ENCODE results near the gene LTB4R2. TPM values are rescaled to one million over a fixed set of nuclear protein-coding genes. Genes with fewer than 3 reads are reported as not detected.

Gene LTB4R2
- total RNA-seq, 4 donors from 2014 or later: 6.8 to 18.5 (median 10.9) TPM

DNA sequence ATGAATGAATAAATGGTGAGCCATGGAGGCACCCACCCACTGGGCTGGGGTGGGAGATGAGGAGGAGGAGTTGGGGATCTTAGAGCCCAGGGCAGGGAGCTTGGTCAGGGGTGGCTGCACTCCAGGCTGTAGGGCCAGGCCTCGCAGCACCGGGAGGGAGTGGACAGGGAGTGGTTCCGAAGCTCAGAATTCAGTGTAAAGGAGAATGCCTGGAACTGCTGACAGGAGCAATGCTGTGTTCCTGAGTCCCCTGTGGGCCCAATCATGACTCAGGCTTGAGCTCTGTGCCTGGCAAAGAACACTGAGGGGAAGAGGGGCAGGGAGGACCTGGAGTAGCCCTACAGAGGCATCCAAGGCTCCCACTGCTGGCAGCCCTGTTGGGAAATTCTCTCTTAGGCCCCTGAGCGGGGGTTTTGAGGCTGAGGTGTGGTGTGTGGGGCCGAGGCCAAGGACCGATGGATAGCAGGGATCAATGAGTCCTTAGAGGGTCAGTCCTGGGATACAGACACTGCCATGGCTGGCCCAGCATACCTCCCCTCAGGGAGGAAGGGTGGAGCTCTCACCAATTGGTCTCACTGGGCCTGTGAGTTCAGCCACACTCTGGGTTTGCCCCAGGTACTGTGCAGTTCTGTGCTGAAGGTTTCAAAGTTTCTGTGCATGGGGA lies 29.0 kb upstream of the LTB4R2 start:
- H3K4me1 ChIP-seq: peaks cover 4 to 17% of the 10 kb centered on the region in 2 donors
- H3K4me3 ChIP-seq (replicated peaks in 1 of 3): no peak overlapping the region

DNA sequence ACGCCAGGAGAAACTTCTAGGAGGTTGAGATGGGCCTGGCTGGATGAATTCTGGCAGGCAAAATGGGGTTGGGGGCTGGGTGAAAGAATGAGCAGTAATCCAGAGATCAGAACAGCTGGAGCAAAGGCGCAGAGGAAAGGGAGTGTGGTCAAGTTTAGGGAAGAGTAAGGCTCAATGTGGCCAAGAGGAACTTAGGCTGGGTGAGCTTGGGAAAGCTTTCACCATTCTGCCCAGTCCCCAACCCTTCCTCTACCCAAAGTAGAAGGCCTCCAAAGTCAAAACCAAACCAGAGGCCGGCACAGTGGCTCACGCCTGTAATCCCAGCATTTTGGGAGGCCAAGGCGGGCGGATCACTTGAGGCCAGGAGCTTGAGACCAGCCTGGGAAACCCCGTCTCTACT lies 28.3 kb upstream of the LTB4R2 start:
- Histone ChIP-seq H3K27ac (no peak overlapping the region), H3K36me3 (no peaks in the 10 kb centered on the region), H3K4me1 (peaks cover 4 to 17% of the 10 kb centered on the region in 2 donors), H3K4me3 (replicated peaks in 1 of 3) (no peak overlapping the region), H3K27me3 (no peaks in the 10 kb centered on the region), H3K9me3 (no peaks in the 10 kb centered on the region)
- 92 to 96% methylated on average over 7 of the region's 7 CpGs for WGBS, 2 donors
- no peak for DNase-seq
- intact Hi-C loops (cut with DNase I): no loop called here
- no peak for TF ChIP-seq POLR2A (IDR thresholded peaks at IDR 0.05)
- TF ChIP-seq, protein P1, sequence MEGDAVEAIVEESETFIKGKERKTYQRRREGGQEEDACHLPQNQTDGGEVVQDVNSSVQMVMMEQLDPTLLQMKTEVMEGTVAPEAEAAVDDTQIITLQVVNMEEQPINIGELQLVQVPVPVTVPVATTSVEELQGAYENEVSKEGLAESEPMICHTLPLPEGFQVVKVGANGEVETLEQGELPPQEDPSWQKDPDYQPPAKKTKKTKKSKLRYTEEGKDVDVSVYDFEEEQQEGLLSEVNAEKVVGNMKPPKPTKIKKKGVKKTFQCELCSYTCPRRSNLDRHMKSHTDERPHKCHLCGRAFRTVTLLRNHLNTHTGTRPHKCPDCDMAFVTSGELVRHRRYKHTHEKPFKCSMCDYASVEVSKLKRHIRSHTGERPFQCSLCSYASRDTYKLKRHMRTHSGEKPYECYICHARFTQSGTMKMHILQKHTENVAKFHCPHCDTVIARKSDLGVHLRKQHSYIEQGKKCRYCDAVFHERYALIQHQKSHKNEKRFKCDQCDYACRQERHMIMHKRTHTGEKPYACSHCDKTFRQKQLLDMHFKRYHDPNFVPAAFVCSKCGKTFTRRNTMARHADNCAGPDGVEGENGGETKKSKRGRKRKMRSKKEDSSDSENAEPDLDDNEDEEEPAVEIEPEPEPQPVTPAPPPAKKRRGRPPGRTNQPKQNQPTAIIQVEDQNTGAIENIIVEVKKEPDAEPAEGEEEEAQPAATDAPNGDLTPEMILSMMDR (IDR thresholded peaks at IDR 0.05): no peak

More for the DNA sequence above, 29.0 kb upstream of the LTB4R2 start:
- no peak for DNase-seq
- H3K9me3 ChIP-seq: no peaks in the 10 kb centered on the region
- no peaks in the 10 kb centered on the region for H3K27me3 ChIP-seq
- intact Hi-C loops (cut with DNase I): no loop called here
- H3K27ac ChIP-seq: no peak overlapping the region
- 69 to 81% methylated on average over 6 of the region's 6 CpGs for WGBS, 2 donors
- TF ChIP-seq, protein P1 (IDR thresholded peaks at IDR 0.05): no peak
- TF ChIP-seq POLR2A (IDR thresholded peaks at IDR 0.05): no peak
- H3K36me3 ChIP-seq: no peaks in the 10 kb centered on the region

DNA sequence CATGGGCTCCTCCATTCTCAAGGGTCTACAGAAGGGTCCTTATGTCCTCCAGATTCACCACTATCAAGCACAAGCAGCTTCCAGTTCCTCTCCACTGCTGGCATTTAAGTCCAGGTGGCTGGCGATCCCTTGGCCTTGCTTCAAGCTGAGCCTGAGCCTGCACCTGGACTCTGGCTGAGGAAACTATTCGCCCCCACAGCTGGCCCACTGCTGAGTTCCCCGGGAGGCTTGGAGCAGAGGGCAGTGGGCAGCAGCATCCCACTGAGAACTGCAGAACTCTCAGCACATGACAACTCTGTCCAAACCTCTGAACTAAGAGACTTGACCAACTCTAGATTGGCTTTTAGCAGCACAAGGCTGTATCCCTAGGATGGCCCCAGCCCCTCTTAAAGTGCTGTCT lies 27.2 kb upstream of the LTB4R2 start:
- TF ChIP-seq, protein P1 (IDR thresholded peaks at IDR 0.05): no peak
- TF ChIP-seq POLR2A (IDR thresholded peaks at IDR 0.05): no peak
- intact Hi-C loops (cut with DNase I): no loop called here
- no peaks in the 10 kb centered on the region for H3K9me3 ChIP-seq
- peaks cover 4 to 17% of the 10 kb centered on the region in 2 donors for H3K4me1 ChIP-seq
- WGBS, 2 donors: 74 to 77% methylated on average over 3 of the region's 3 CpGs
- no peak overlapping the region for H3K4me3 ChIP-seq (replicated peaks in 1 of 3)
- no peaks in the 10 kb centered on the region for H3K27me3 ChIP-seq
- no peak for DNase-seq
- no peak overlapping the region for H3K27ac ChIP-seq
- no peaks in the 10 kb centered on the region for H3K36me3 ChIP-seq

DNA sequence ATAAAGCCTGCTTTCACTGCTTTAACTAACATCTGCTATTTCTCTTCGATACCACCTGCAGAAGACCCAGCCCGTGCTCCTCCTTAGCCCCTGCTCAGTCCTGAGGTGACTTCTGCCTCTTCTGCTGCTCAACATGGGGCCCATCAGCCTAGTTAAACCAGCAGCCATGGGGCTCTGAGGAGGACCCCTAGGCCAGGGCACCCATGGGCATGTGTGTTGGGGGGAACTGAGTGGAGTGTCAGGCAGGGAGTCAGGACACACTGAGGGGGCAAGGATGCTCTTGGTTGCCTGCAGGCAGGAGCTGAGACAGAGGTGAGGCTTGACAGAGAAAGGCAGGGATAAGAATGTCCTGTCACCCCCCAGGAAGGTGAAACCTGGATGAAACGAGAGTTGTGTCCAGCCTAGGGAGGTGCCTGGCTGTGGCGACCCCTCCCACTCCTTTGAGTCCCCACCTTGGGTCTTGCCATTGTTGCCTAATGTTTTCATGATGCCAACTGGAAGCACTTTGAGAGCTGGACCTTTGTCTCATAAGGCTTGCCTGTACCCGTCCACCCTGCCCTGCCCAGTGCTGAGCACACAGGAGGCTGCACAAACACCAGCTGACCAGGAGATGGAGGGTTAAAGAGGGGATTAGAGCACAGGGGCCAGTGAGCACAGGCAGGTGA lies 26.0 kb upstream of the LTB4R2 start:
- no peak overlapping the region for H3K4me3 ChIP-seq (replicated peaks in 1 of 3)
- no peak for DNase-seq
- WGBS, 2 donors: 94% methylated on average over 4 to 5 of the region's 5 CpGs
- TF ChIP-seq, protein P1 (IDR thresholded peaks at IDR 0.05): no peak
- no peak for TF ChIP-seq POLR2A (IDR thresholded peaks at IDR 0.05)
- no peaks in the 10 kb centered on the region for H3K27me3 ChIP-seq
- no peaks in the 10 kb centered on the region for H3K9me3 ChIP-seq
- intact Hi-C loops (cut with DNase I): no loop called here
- H3K27ac ChIP-seq: no peak overlapping the region
- H3K4me1 ChIP-seq: peaks cover 4 to 17% of the 10 kb centered on the region in 2 donors
- H3K36me3 ChIP-seq: no peaks in the 10 kb centered on the region

DNA sequence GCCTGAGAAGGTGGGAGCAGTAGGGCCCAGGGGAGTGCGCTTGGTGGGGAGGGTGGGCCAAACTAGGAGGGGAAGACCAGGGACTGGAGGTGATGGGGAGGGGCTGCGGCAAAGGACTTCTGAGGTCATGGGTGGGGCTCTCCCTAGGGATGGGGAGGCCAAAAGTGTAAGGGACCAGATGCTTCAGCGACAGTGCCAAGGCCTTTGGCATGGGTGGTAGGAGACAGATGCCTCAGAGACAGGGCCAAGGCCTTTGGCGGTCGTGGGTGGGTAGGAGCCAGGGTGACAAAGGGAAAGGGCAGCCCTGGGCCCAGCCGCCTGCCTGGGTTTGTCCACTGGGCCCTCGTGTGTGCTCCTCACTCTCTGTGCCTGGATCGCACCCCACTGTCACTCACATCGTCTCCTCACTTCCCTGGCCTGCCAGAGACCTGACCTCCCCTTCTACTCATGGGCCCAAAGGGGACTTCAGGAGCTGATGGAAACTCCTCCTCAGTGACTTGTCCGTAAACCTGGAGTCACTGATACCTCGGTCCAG lies 25.4 kb upstream of the LTB4R2 start:
- DNase-seq: no peak
- Histone ChIP-seq H3K27ac (no peak overlapping the region), H3K4me1 (peaks cover 4 to 17% of the 10 kb centered on the region in 2 donors), H3K9me3 (no peaks in the 10 kb centered on the region), H3K36me3 (no peaks in the 10 kb centered on the region), H3K4me3 (replicated peaks in 1 of 3) (no peak overlapping the region), H3K27me3 (no peaks in the 10 kb centered on the region)
- 84 to 85% methylated on average over 11 of the region's 11 CpGs for WGBS, 2 donors
- intact Hi-C loops (cut with DNase I): no loop called here
- TF ChIP-seq, protein P1 (IDR thresholded peaks at IDR 0.05): no peak
- no peak for TF ChIP-seq POLR2A (IDR thresholded peaks at IDR 0.05)
